H1 (cell line): ENCODE data around the gene REPIN1. TPM values are rescaled to one million over a fixed set of nuclear protein-coding genes. Genes with fewer than 3 reads are reported as not detected.

Experiments
- RBBP5 ChIP-seq: IDR thresholded peaks from 2 replicates; pipeline ENCODE4 v1.7.1; 2012; ENCODE audit warnings: low read depth, mild to moderate bottlenecking, inconsistent platforms, low read length, moderate library complexity, borderline replicate concordance
- polyA plus RNA-seq, 7 experiments: library from polyadenylated mRNA; depleted of rRNA in 3 of 7; stranded (reverse) in 5 of 7; unstranded in 2 of 7; fragments of >200 nt in 5 of 7; fragments of 200-250 nt in 2 of 7; gene quantifications; 1 replicate in 5 of 7; 2 replicates in 1 of 7; 4 replicates in 1 of 7; pipeline versions ENCODE4 v1.2.1 to v1.2.3, GENCODE V29; 2011 to 2013; ENCODE audit warnings: missing spikeins in 2 of 7, mixed read lengths in 2 of 7
- total RNA-seq: library from RNA; stranded (reverse); fragmentation: NEBNext Ultra II Directional; extraction: Animal tissue kit (Norgen Biotek cat#: 25700); gene quantifications from 2 replicates; pipeline ENCODE4 v1.2.1, GENCODE V29; 2021

REPIN1 gene
- total and polyA plus RNA-seq, 2 of the 8 experiments (the other 6 are each of a cell fraction or from before 2014, with no cell fraction given) = 98.6 to 125 TPM

- no peak for TF ChIP-seq RBBP5
Measured at GRCh38 chr7:150371996-150372270, 3.3 kb downstream of the REPIN1 start (continued).
